ENCODE data around the gene ING4. TPM values are rescaled to one million over a fixed set of nuclear protein-coding genes. Genes with fewer than 3 reads are reported as not detected.

The ING4 gene
- total RNA-seq, 2 donors from 2014 or later: 27.6 to 28.0 TPM

- Mint-ChIP-seq H3K27me3 (ENCODE audit: low read depth) (peaks cover 5% of the 10 kb centered on the region), H3K27ac (no peak overlapping the region), H3K36me3 (ENCODE audit: insufficient read depth in 2 of 2) (peaks cover 7 to 12% of the 10 kb centered on the region in 2 donors), H3K4me1 (ENCODE audit: low read depth) (peaks cover 18% of the 10 kb centered on the region), H3K4me3 (no peak overlapping the region), H3K9me3 (peaks cover 4 to 9% of the 10 kb centered on the region in 2 donors)
- no peak for DNase-seq
- ATAC-seq (replicated peaks in 1 of 2): no peak
Measured at GRCh38 chr12:6641131-6641530, 21.8 kb downstream of the ING4 start.

- peaks cover 5% of the 10 kb centered on the region for H3K27me3 Mint-ChIP-seq (ENCODE audit: low read depth)
- H3K9me3 Mint-ChIP-seq: peaks cover 4 to 9% of the 10 kb centered on the region in 2 donors
- no peak overlapping the region for H3K27ac Mint-ChIP-seq
- DNase-seq: no peak
- no peak overlapping the region for H3K4me3 Mint-ChIP-seq
- no peak for ATAC-seq (replicated peaks in 1 of 2)
- peaks cover 7 to 12% of the 10 kb centered on the region in 2 donors for H3K36me3 Mint-ChIP-seq (ENCODE audit: insufficient read depth in 2 of 2)
- H3K4me1 Mint-ChIP-seq (ENCODE audit: low read depth): peaks cover 24% of the 10 kb centered on the region
Measured at GRCh38 chr12:6640497-6640896, 22.4 kb downstream of the ING4 start.

- Mint-ChIP-seq H3K36me3 (ENCODE audit: insufficient read depth in 2 of 2) (peaks cover 1 to 6% of the 10 kb centered on the region in 2 donors), H3K4me1 (ENCODE audit: low read depth) (peaks cover 32% of the 10 kb centered on the region), H3K27me3 (ENCODE audit: low read depth) (peaks cover 5% of the 10 kb centered on the region), H3K4me3 (no peak overlapping the region), H3K27ac (no peak overlapping the region), H3K9me3 (peaks cover 1 to 4% of the 10 kb centered on the region in 2 donors)
- no peak for ATAC-seq (replicated peaks in 1 of 2)
- no peak for DNase-seq
Measured at GRCh38 chr12:6639151-6639801, 23.6 kb downstream of the ING4 start.

GRCh38 chr12:6638305-6638704, 24.6 kb downstream of the ING4 start:
- Mint-ChIP-seq H3K9me3 (peaks cover 0 to 2% of the 10 kb centered on the region in 2 donors), H3K4me1 (ENCODE audit: low read depth) (peaks cover 36% of the 10 kb centered on the region), H3K4me3 (no peak overlapping the region), H3K27ac (no peak overlapping the region), H3K27me3 (ENCODE audit: low read depth) (peaks cover 5% of the 10 kb centered on the region), H3K36me3 (ENCODE audit: insufficient read depth in 2 of 2) (peaks cover 0 to 3% of the 10 kb centered on the region in 2 donors)
- DNase-seq: no peak
- no peak for ATAC-seq (replicated peaks in 1 of 2)

- peak within 1 kb of the TSS; percentile 82 for H3K27ac Mint-ChIP-seq
- DNase-seq: peak; percentile 40 to 51
- H3K36me3 Mint-ChIP-seq (ENCODE audit: insufficient read depth in 2 of 2): no peaks in the 10 kb centered on the region
- no peaks in the 10 kb centered on the region for H3K9me3 Mint-ChIP-seq
- ATAC-seq (replicated peaks in 1 of 2): peak; percentile 55 to 65
- peaks cover 59% of the 10 kb centered on the region for H3K4me1 Mint-ChIP-seq (ENCODE audit: low read depth)
- no peaks in the 10 kb centered on the region for H3K27me3 Mint-ChIP-seq (ENCODE audit: low read depth)
- peak within 1 kb of the TSS; percentile 75 to 78 for H3K4me3 Mint-ChIP-seq
Measured at GRCh38 chr12:6635856-6636531, 26.9 kb downstream of the ING4 start, which contains the start of gene LPAR5. LPAR5 (minus strand) TSS chr12:6635959; CDS start chr12:6621248, 14,711 bp downstream.

- Mint-ChIP-seq H3K4me1 (ENCODE audit: low read depth) (peaks cover 65% of the 10 kb centered on the region), H3K27ac (peak overlapping the region; percentile 82), H3K27me3 (ENCODE audit: low read depth) (no peaks in the 10 kb centered on the region), H3K36me3 (ENCODE audit: insufficient read depth in 2 of 2) (no peaks in the 10 kb centered on the region), H3K4me3 (peak overlapping the region; percentile 75 to 78), H3K9me3 (no peaks in the 10 kb centered on the region)
- ATAC-seq (replicated peaks in 1 of 2): peak; percentile 81 to 91
- peak; percentile 74 to 80 for DNase-seq
Measured at GRCh38 chr12:6635375-6635855, 27.5 kb downstream of the ING4 start.

- DNase-seq: peak; percentile 59 to 67
- Mint-ChIP-seq H3K9me3 (no peaks in the 10 kb centered on the region), H3K36me3 (ENCODE audit: insufficient read depth in 2 of 2) (no peaks in the 10 kb centered on the region), H3K4me1 (ENCODE audit: low read depth) (peaks cover 70% of the 10 kb centered on the region), H3K27me3 (ENCODE audit: low read depth) (no peaks in the 10 kb centered on the region), H3K27ac (peak overlapping the region; percentile 99), H3K4me3 (peak overlapping the region; percentile 88 to 94)
- ATAC-seq (replicated peaks in 1 of 2): peak; percentile 52 to 62
Measured at GRCh38 chr12:6632026-6632983, 30.6 kb downstream of the ING4 start.

GRCh38 chr12:6631549-6631961, 31.4 kb downstream of the ING4 start:
- peak overlapping the region; percentile 99 for H3K27ac Mint-ChIP-seq
- peaks cover 74% of the 10 kb centered on the region for H3K4me1 Mint-ChIP-seq (ENCODE audit: low read depth)
- DNase-seq (peak in 1 of 2 donors; percentile 63), ATAC-seq (replicated peaks in 1 of 2) (peak in 1 of 2 donors; percentile 56)
- H3K4me3 Mint-ChIP-seq: peak overlapping the region; percentile 88 to 94
- H3K36me3 Mint-ChIP-seq (ENCODE audit: insufficient read depth in 2 of 2): no peaks in the 10 kb centered on the region
- H3K27me3 Mint-ChIP-seq (ENCODE audit: low read depth): no peaks in the 10 kb centered on the region
- no peaks in the 10 kb centered on the region for H3K9me3 Mint-ChIP-seq

GRCh38 chr12:6630736-6631135, 32.2 kb downstream of the ING4 start:
- peaks cover 69% of the 10 kb centered on the region for H3K4me1 Mint-ChIP-seq (ENCODE audit: low read depth)

GRCh38 chr12:6627616-6628015, 35.3 kb downstream of the ING4 start:
- DNase-seq: peak in 1 of 2 donors; percentile 41
- H3K9me3 Mint-ChIP-seq: no peaks in the 10 kb centered on the region
- peak overlapping the region; percentile 86 to 90 for H3K4me3 Mint-ChIP-seq
- H3K4me1 Mint-ChIP-seq (ENCODE audit: low read depth): peaks cover 51% of the 10 kb centered on the region
- no peaks in the 10 kb centered on the region for H3K27me3 Mint-ChIP-seq (ENCODE audit: low read depth)
- H3K27ac Mint-ChIP-seq: peak overlapping the region; percentile 21
- H3K36me3 Mint-ChIP-seq (ENCODE audit: insufficient read depth in 2 of 2): no peaks in the 10 kb centered on the region
- ATAC-seq (replicated peaks in 1 of 2): peak; percentile 71 to 72

More at GRCh38 chr12:6630736-6631135, 32.2 kb downstream of the ING4 start:
- ATAC-seq (replicated peaks in 1 of 2): no peak
- Mint-ChIP-seq H3K27ac (peak overlapping the region; percentile 99), H3K9me3 (no peaks in the 10 kb centered on the region), H3K36me3 (ENCODE audit: insufficient read depth in 2 of 2) (no peaks in the 10 kb centered on the region), H3K4me3 (peak overlapping the region; percentile 88 to 94), H3K27me3 (ENCODE audit: low read depth) (no peaks in the 10 kb centered on the region)
- no peak for DNase-seq

- peak overlapping the region; percentile 5 for H3K27ac Mint-ChIP-seq
- DNase-seq (no peak), ATAC-seq (replicated peaks in 1 of 2) (no peak)
- no peaks in the 10 kb centered on the region for H3K9me3 Mint-ChIP-seq
- no peaks in the 10 kb centered on the region for H3K27me3 Mint-ChIP-seq (ENCODE audit: low read depth)
- H3K36me3 Mint-ChIP-seq (ENCODE audit: insufficient read depth in 2 of 2): no peaks in the 10 kb centered on the region
- H3K4me1 Mint-ChIP-seq (ENCODE audit: low read depth): peaks cover 43% of the 10 kb centered on the region
- H3K4me3 Mint-ChIP-seq: peak overlapping the region; percentile 86 to 90
Measured at GRCh38 chr12:6626654-6627283, 36.1 kb downstream of the ING4 start.

- Mint-ChIP-seq H3K4me3 (peak overlapping the region; percentile 69 to 71), H3K27ac (no peak overlapping the region), H3K4me1 (ENCODE audit: low read depth) (peaks cover 7% of the 10 kb centered on the region), H3K27me3 (ENCODE audit: low read depth) (no peaks in the 10 kb centered on the region), H3K36me3 (ENCODE audit: insufficient read depth in 2 of 2) (no peaks in the 10 kb centered on the region), H3K9me3 (no peaks in the 10 kb centered on the region)
- ATAC-seq (replicated peaks in 1 of 2) (no peak), DNase-seq (no peak)
Measured at GRCh38 chr12:6620885-6621274, 42.0 kb downstream of the ING4 start.
